Measurements from ENCODE around the gene C1QL1. TPM values are rescaled to one million over a fixed set of nuclear protein-coding genes. Genes with fewer than 3 reads are reported as not detected.

The C1QL1 gene
- total RNA-seq, 1 experiment from 2014 or later: 3.5 TPM

DNA sequence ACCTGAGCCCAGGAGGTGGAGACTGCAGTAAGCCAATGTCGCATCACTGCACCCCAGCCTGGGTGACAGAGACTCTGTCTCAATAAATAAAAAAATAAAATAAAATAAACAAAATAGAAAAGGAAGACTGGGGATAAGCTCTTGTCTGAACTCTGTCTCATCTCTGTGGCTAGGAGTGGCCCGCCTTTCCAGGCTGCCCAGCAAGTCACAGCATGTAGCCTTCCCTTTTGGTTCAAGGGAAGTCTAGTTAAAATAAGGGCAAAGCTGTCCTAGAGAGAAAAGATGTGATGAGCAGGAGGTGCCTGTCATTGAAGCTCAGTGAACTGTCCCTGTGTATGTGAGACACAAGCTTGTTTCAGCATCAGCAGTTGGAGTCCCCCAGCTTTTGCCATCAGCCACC lies 50.1 kb downstream of the C1QL1 start:
- no peak overlapping the region for H2AFZ ChIP-seq (ENCODE audit: low read depth, low read length, poor library complexity, severe bottlenecking)
- TF ChIP-seq, protein P1, sequence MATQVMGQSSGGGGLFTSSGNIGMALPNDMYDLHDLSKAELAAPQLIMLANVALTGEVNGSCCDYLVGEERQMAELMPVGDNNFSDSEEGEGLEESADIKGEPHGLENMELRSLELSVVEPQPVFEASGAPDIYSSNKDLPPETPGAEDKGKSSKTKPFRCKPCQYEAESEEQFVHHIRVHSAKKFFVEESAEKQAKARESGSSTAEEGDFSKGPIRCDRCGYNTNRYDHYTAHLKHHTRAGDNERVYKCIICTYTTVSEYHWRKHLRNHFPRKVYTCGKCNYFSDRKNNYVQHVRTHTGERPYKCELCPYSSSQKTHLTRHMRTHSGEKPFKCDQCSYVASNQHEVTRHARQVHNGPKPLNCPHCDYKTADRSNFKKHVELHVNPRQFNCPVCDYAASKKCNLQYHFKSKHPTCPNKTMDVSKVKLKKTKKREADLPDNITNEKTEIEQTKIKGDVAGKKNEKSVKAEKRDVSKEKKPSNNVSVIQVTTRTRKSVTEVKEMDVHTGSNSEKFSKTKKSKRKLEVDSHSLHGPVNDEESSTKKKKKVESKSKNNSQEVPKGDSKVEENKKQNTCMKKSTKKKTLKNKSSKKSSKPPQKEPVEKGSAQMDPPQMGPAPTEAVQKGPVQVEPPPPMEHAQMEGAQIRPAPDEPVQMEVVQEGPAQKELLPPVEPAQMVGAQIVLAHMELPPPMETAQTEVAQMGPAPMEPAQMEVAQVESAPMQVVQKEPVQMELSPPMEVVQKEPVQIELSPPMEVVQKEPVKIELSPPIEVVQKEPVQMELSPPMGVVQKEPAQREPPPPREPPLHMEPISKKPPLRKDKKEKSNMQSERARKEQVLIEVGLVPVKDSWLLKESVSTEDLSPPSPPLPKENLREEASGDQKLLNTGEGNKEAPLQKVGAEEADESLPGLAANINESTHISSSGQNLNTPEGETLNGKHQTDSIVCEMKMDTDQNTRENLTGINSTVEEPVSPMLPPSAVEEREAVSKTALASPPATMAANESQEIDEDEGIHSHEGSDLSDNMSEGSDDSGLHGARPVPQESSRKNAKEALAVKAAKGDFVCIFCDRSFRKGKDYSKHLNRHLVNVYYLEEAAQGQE (IDR thresholded peaks at IDR 0.05; ENCODE audit: low read depth): no peak
- TF ChIP-seq POLR2AphosphoS5 (IDR thresholded peaks at IDR 0.05; ENCODE audit: low read depth, low read length): no peak
- TF ChIP-seq POLR2A (IDR thresholded peaks at IDR 0.05; ENCODE audit: borderline replicate concordance, extremely low read depth, insufficient read depth, insufficient read length): no peak
- no peak for TF ChIP-seq CBX3 (IDR thresholded peaks at IDR 0.05; ENCODE audit: low read depth)
- TF ChIP-seq YY1 (IDR thresholded peaks at IDR 0.05; ENCODE audit: extremely low read depth, insufficient replicate concordance, low read depth, low read length): no peak
- no peak for TF ChIP-seq EZH2 (IDR thresholded peaks at IDR 0.05)
- TF ChIP-seq JUND (IDR thresholded peaks at IDR 0.05): no peak
- TF ChIP-seq SP1 (IDR thresholded peaks at IDR 0.05; ENCODE audit: low read depth): no peak
- TF ChIP-seq, protein P2, sequence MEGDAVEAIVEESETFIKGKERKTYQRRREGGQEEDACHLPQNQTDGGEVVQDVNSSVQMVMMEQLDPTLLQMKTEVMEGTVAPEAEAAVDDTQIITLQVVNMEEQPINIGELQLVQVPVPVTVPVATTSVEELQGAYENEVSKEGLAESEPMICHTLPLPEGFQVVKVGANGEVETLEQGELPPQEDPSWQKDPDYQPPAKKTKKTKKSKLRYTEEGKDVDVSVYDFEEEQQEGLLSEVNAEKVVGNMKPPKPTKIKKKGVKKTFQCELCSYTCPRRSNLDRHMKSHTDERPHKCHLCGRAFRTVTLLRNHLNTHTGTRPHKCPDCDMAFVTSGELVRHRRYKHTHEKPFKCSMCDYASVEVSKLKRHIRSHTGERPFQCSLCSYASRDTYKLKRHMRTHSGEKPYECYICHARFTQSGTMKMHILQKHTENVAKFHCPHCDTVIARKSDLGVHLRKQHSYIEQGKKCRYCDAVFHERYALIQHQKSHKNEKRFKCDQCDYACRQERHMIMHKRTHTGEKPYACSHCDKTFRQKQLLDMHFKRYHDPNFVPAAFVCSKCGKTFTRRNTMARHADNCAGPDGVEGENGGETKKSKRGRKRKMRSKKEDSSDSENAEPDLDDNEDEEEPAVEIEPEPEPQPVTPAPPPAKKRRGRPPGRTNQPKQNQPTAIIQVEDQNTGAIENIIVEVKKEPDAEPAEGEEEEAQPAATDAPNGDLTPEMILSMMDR (IDR thresholded peaks at IDR 0.05 in 2 of 3, conservative IDR thresholded peaks at IDR 0.05 in 1 of 3; ENCODE audit: borderline replicate concordance in 1 of 3, insufficient read depth in 1 of 3, low read depth in 2 of 3, low read length in 2 of 3): no peak
- no peak for TF ChIP-seq FOSL1 (IDR thresholded peaks at IDR 0.05; ENCODE audit: low read depth)
- no peak for TF ChIP-seq ZFX (IDR thresholded peaks at IDR 0.05)
- no peak for TF ChIP-seq CEBPB (IDR thresholded peaks at IDR 0.05; ENCODE audit: low read depth)
- TF ChIP-seq, protein P3, sequence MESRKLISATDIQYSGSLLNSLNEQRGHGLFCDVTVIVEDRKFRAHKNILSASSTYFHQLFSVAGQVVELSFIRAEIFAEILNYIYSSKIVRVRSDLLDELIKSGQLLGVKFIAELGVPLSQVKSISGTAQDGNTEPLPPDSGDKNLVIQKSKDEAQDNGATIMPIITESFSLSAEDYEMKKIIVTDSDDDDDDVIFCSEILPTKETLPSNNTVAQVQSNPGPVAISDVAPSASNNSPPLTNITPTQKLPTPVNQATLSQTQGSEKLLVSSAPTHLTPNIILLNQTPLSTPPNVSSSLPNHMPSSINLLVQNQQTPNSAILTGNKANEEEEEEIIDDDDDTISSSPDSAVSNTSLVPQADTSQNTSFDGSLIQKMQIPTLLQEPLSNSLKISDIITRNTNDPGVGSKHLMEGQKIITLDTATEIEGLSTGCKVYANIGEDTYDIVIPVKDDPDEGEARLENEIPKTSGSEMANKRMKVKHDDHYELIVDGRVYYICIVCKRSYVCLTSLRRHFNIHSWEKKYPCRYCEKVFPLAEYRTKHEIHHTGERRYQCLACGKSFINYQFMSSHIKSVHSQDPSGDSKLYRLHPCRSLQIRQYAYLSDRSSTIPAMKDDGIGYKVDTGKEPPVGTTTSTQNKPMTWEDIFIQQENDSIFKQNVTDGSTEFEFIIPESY (IDR thresholded peaks at IDR 0.05; ENCODE audit: extremely low read depth, insufficient replicate concordance, low read length): no peak
- TF ChIP-seq SIN3A (IDR thresholded peaks at IDR 0.05; ENCODE audit: low read depth): no peak
- no peak for TF ChIP-seq RAD21 (IDR thresholded peaks at IDR 0.05; ENCODE audit: low read depth)
- no peak for TF ChIP-seq TCF7L2 (IDR thresholded peaks at IDR 0.05; ENCODE audit: borderline replicate concordance, extremely low read depth, insufficient read depth, insufficient read length)
- TF ChIP-seq ELF1 (IDR thresholded peaks at IDR 0.05; ENCODE audit: borderline replicate concordance, low read depth): no peak
- TF ChIP-seq ZNF274 (IDR thresholded peaks at IDR 0.05; ENCODE audit: low read depth, low read length): no peak
- TF ChIP-seq EGR1 (IDR thresholded peaks at IDR 0.05; ENCODE audit: low read depth): no peak
- ChIA-PET RAD21 (ENCODE audit: low non-redundant PET in 1 of 2, low total read pairs in 2 of 2, uncharacterized antibody in 2 of 2, unreplicated experiment in 2 of 2) (interaction anchor here in 1 of 2 experiments (1.2 kb wide), 1 partner anchor 217 kb away, joined by 3 read pairs; the partner anchor contains the start of gene ACBD4), CTCF (interaction anchor here (1.2 to 5.1 kb wide), 2 partner anchors 103 to 218 kb away, joined by 3 to 63 read pairs; partner anchors contain the start of gene ACBD4), POLR2A (no interaction called here)
- H3K9ac ChIP-seq (ENCODE audit: low read length): no peak overlapping the region
- DNase-seq (ENCODE audit: low read depth, low spot score): no peak
- H3K4me3 ChIP-seq (replicated peaks in 1 of 2; ENCODE audit: low read depth in 1 of 2, low read length in 2 of 2): no peak overlapping the region
- H3K27ac ChIP-seq (ENCODE audit: low read depth, low read length): no peak overlapping the region
- no peaks in the 10 kb centered on the region for H4K20me1 ChIP-seq (ENCODE audit: insufficient read depth)
- BruUV-seq (replicated peaks): no TSS peak
- no peaks in the 10 kb centered on the region for H3K36me3 ChIP-seq (ENCODE audit: control insufficient read depth in 1 of 2, insufficient read depth in 2 of 2, low read length in 2 of 2)
- no peaks in the 10 kb centered on the region for H3K9me3 ChIP-seq (ENCODE audit: control insufficient read depth in 1 of 2, insufficient read depth in 1 of 2, low read depth in 1 of 2, low read length in 2 of 2)
- ATAC-seq: no peak
- H3K9me2 ChIP-seq (ENCODE audit: insufficient read depth): no peaks in the 10 kb centered on the region
- no peak overlapping the region for H3K4me2 ChIP-seq (ENCODE audit: low read length)
- peaks cover 0 to 18% of the 10 kb centered on the region in 2 experiments; a peak in 2 of 4 replicates for H3K4me1 ChIP-seq (ENCODE audit: control insufficient read depth in 1 of 2, insufficient read depth in 2 of 2, low read length in 2 of 2)
- intact Hi-C loops (cut with micrococcal nuclease): no loop called here
- H3K27me3 ChIP-seq (ENCODE audit: insufficient read depth, low read length): no peaks in the 10 kb centered on the region
- no peaks in the 10 kb centered on the region for H3K79me2 ChIP-seq (ENCODE audit: insufficient read depth, low read length)
